AG04450 (cell line): ENCODE data around the gene KLHL29. TPM values are rescaled to one million over a fixed set of nuclear protein-coding genes. Genes with fewer than 3 reads are reported as not detected.

Experiments
- CTCF ChIA-PET: fragments of 300-600, 350-600 bp; formaldehyde crosslinking; extraction: SDS; loops from one replicate; lab custom pipeline; 2022; ENCODE audit warnings: antibody characterized with exemption, inconsistent platforms; lab: Charles Lee
- POLR2A ChIA-PET: fragments of 350-600 bp; formaldehyde crosslinking; extraction: SDS; loops from one replicate; lab custom pipeline; 2021; ENCODE audit warnings: antibody characterized with exemption, inconsistent platforms; lab: Yijun Ruan, JAX
- DNase-seq: peaks from one replicate; pipeline ENCODE4 v3.0.0-alpha.2; 2011; ENCODE audit warnings: low read depth, low spot score
- H3K27ac ChIP-seq: one replicate; pipeline ENCODE4 v1.5.1; 2012; ENCODE audit warnings: low read depth, low read length, control low read depth
- H3K27me3 ChIP-seq: one replicate; pipeline ENCODE4 v1.6.0; 2012; ENCODE audit warnings: low read length; ENCODE audit not compliant: control insufficient read depth, insufficient read depth
- H3K4me3 ChIP-seq: 2 replicates; pipeline ENCODE4 v1.5.1; 2011; ENCODE audit warnings: mild to moderate bottlenecking, low read depth, low read length, control low read depth
- H3K9me3 ChIP-seq: 2 replicates; pipeline ENCODE4 v1.5.1; 2012; ENCODE audit warnings: low read length; ENCODE audit not compliant: control insufficient read depth, insufficient read depth
- CTCF ChIP-seq: IDR thresholded peaks from 2 replicates; pipeline ENCODE4 v1.5.1; 2011; ENCODE audit warnings: low read depth, low read length, control low read depth, inconsistent platforms
- polyA plus RNA-seq: library from polyadenylated mRNA; depleted of rRNA; stranded (reverse); fragments of >200 nt; gene quantifications from 2 replicates; pipeline ENCODE4 v1.2.3, GENCODE V29; 2011

KLHL29 gene
- polyA plus RNA-seq, 1 experiment = 3.6 TPM

GRCh38 chr2:23503097-23503496 lies 118.1 kb downstream of the KLHL29 start:
- ChIA-PET CTCF (no interaction called here), POLR2A (no interaction called here)
- no peaks in the 10 kb centered on the region; the same call in 1 of the 2 replicates for H3K9me3 ChIP-seq
- no peak overlapping the region for H3K4me3 ChIP-seq
- no peak for DNase-seq
- no peak overlapping the region for H3K27ac ChIP-seq
- H3K27me3 ChIP-seq = no peaks in the 10 kb centered on the region
- no peak for TF ChIP-seq CTCF

DNA sequence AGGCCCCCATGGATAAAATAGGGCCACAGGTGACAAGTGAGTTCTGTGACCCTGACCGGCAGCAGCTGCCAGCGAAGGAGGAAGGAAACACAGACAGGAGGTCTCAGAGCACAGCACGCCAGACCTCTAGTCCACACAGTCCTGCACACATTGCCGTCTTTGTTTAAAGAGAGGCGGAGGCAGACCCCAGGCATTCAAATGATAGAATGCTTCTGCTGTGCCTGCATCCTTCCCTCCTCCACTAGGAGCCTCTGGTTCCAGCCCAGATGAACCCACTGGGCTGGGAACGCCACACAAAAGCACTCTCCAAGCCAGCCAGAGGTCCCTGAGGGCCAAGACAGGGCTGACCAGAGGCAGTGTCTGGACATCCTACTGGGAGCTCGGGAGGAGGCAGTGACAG lies 118.7 kb downstream of the KLHL29 start:
- no peaks in the 10 kb centered on the region; the same call in 1 of the 2 replicates for H3K9me3 ChIP-seq
- no peak overlapping the region for H3K27ac ChIP-seq
- ChIA-PET POLR2A (no interaction called here), CTCF (no interaction called here)
- DNase-seq = no peak
- H3K4me3 ChIP-seq = no peak overlapping the region
- no peak for TF ChIP-seq CTCF
- no peaks in the 10 kb centered on the region for H3K27me3 ChIP-seq

DNA sequence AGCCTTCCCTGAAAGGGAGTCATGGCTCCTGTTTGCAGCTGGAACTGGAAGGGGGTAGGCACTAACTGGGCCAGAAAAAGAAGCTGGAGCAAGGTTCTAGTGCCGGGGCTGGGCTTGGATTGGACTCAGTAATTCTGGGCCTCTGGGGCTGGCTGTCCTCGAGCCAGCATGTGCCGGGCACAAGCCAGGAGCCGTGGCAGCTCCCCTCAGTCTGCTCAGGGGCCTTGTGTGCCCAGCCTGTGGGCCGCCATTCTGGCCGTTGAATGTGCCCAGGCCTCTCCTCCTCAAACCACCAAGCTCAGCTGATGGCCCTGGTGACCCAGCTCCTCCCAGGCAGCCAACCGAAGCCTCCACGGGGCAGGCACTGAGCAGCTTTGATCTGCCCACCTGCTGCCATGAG lies 119.6 kb downstream of the KLHL29 start:
- TF ChIP-seq CTCF = no peak
- ChIA-PET CTCF (no interaction called here), POLR2A (no interaction called here)
- Histone ChIP-seq H3K4me3 (no peak overlapping the region), H3K27me3 (no peaks in the 10 kb centered on the region), H3K27ac (no peak overlapping the region), H3K9me3 (no peaks in the 10 kb centered on the region; the same call in 1 of the 2 replicates)
- DNase-seq = no peak

DNA sequence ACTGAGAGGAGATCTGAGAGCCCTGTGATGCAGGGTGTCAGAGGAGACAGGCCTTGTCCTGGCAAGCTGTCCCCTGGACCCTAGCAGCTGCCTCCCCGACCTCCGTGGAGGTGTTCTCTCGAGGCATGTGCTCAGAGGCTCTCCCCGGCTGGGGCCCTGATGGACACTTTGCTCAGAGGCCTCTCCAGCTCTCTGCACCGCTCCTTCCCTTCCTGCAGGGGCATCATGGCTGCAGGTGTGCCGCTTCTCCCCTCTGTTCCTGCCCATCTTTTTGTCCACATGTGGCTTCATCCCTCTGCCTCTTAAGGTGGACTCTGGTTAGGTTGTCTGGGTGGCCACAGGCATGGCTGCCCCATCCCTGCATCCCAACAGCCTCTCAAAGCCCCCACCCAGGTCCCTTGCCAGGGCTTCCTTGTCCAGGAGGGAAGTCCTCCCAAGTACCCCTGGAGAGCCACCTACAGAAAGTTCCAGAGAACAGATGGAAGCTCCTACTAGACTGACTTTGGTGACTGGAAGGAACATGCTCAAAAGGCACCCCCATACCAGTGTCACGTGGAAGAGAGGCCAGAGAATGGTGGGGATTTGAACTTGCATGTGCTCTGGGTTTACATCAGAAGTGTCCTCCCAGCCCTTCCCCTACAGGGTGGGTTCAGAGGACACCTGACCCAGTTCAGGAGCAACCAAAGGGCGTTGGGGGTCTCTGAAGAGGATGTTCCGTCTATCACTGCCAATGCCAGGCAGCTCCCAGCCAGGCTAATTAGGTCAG lies 120.4 kb downstream of the KLHL29 start:
- Histone ChIP-seq H3K27ac (no peak overlapping the region), H3K4me3 (no peak overlapping the region), H3K9me3 (no peaks in the 10 kb centered on the region; the same call in 1 of the 2 replicates), H3K27me3 (no peaks in the 10 kb centered on the region)
- DNase-seq = no peak
- ChIA-PET POLR2A (no interaction called here), CTCF (no interaction called here)
- peak; percentile 8; the same call in 1 of the 2 replicates for TF ChIP-seq CTCF

DNA sequence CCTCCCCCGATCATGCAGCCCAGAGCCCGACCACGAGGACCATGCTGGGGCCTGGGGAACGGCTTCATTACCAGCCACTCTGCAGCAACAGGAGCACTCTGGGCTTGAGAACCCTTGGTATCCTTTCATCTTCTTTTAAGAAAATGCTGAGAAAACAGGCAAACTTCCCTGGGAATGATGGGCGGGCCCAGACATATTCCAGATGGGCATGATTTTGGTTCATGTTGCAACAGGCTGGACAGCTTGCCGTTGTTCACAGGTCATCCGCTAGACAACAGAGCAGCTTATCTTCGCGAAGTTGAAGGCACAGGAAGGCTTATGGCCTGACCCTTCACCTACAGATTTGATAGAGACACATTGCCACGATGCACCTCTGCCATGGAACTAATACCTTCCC lies 121.0 kb downstream of the KLHL29 start:
- CTCF ChIA-PET = no interaction called here
- no peak for TF ChIP-seq CTCF
- no peak for DNase-seq
- Histone ChIP-seq H3K27ac (no peak overlapping the region), H3K9me3 (no peaks in the 10 kb centered on the region; the same call in 1 of the 2 replicates), H3K4me3 (no peak overlapping the region), H3K27me3 (no peaks in the 10 kb centered on the region)
- POLR2A ChIA-PET = no interaction called here
